Activated B cell treated with CpG ODN at 0.5 μM for 24 hours (primary cell): ENCODE data around the gene CES2. TPM values are rescaled to one million over a fixed set of nuclear protein-coding genes. Genes with fewer than 3 reads are reported as not detected.

ENCODE experiments used
- ATAC-seq: fragments of 200-7000 bp; cut with Tn5 transposase; one replicate; pipeline ENCODE4 v1.10.0; 2021; ENCODE audit warnings: low read depth, mild to moderate bottlenecking, moderate library complexity
- CTCF ChIA-PET: fragments of 350-600 bp; sonication (Branson Sonifier 250); formaldehyde crosslinking; loops from one replicate; lab custom pipeline; 2021; ENCODE audit warnings: antibody characterized with exemption; lab: Charles Lee
- POLR2A ChIA-PET: fragments of 350-600 bp; sonication (Branson Sonifier 250); formaldehyde crosslinking; loops from one replicate; lab custom pipeline; 2021; ENCODE audit warnings: antibody characterized with exemption; lab: Charles Lee
- DNase-seq: peaks from one replicate; pipeline ENCODE4 v3.0.0; 2022
- H3K27ac Mint-ChIP-seq: one replicate; pipeline ENCODE4 v1.8.0; 2020; ENCODE audit warnings: mixed read lengths
- H3K27me3 Mint-ChIP-seq: one replicate; pipeline ENCODE4 v1.8.0; 2021; ENCODE audit warnings: mixed read lengths
- H3K36me3 Mint-ChIP-seq: one replicate; pipeline ENCODE4 v1.8.0; 2021; ENCODE audit warnings: low read depth, mixed read lengths
- H3K4me1 Mint-ChIP-seq: one replicate; pipeline ENCODE4 v1.8.0; 2021; ENCODE audit warnings: mixed read lengths
- H3K4me3 Mint-ChIP-seq: one replicate; pipeline ENCODE4 v1.8.0; 2020; ENCODE audit warnings: mild to moderate bottlenecking, mixed read lengths
- H3K9me3 Mint-ChIP-seq: one replicate; pipeline ENCODE4 v1.8.0; 2020; ENCODE audit warnings: mixed read lengths
- CTCF ChIP-seq: fragments of 200-600 bp; IDR thresholded peaks from one replicate; pipeline ENCODE4 v1.8.0; 2022; ENCODE audit warnings: antibody characterized with exemption, mild to moderate bottlenecking
- intact Hi-C: fragments of 100-400 bp; cut with micrococcal nuclease; formaldehyde crosslinking; loops from one replicate; pipeline ENCODE4 v1.15.1; 2024
- total RNA-seq: library from RNA; stranded (reverse); gene quantifications from 2 replicates; pipeline ENCODE4 v1.2.3, GENCODE V29; 2022

The CES2 gene
- 31.9 and 34.7 TPM in 2 replicates for total RNA-seq

GRCh38 chr16:66935314-66936011 is at the start of gene CES2:
CES2 (plus strand) TSS chr16:66935516; CDS start chr16:66935636, 120 bp downstream.
- Mint-ChIP-seq H3K4me3 (peak within 1 kb of the TSS; percentile 96), H3K4me1 (peaks cover 57% of the 10 kb centered on the region), H3K36me3 (peaks cover 56% of the 10 kb centered on the region), H3K27me3 (no peaks in the 10 kb centered on the region), H3K27ac (peak within 1 kb of the TSS; percentile 93), H3K9me3 (no peaks in the 10 kb centered on the region)
- ChIA-PET CTCF (no interaction called here), POLR2A (interaction anchor here (1.9 kb wide), 1 partner anchor 62 kb away, joined by 6 read pairs; no protein-coding TSS in a partner anchor)
- intact Hi-C loops = loop anchor here (2.0 kb wide), 1 partner anchor 63 kb away; no protein-coding TSS in a partner anchor
- DNase-seq (no peak), ATAC-seq (no peak)
- TF ChIP-seq CTCF = no peak

GRCh38 chr16:66886321-66886720 is 49.0 kb upstream of the CES2 start:
- no peak overlapping the region for H3K27ac Mint-ChIP-seq
- POLR2A ChIA-PET = no interaction called here
- no peak overlapping the region for H3K4me3 Mint-ChIP-seq
- DNase-seq (no peak), ATAC-seq (no peak)
- H3K9me3 Mint-ChIP-seq = no peaks in the 10 kb centered on the region
- intact Hi-C loops = no loop called here
- peaks cover 2% of the 10 kb centered on the region for H3K4me1 Mint-ChIP-seq
- CTCF ChIA-PET = no interaction called here
- H3K27me3 Mint-ChIP-seq = no peaks in the 10 kb centered on the region
- H3K36me3 Mint-ChIP-seq = peaks cover 37% of the 10 kb centered on the region
- TF ChIP-seq CTCF = no peak

- TF ChIP-seq CTCF = no peak
- Mint-ChIP-seq H3K4me3 (no peak overlapping the region), H3K9me3 (no peaks in the 10 kb centered on the region), H3K4me1 (peaks cover under 1% of the 10 kb centered on the region), H3K27ac (no peak overlapping the region), H3K36me3 (peaks cover 37% of the 10 kb centered on the region), H3K27me3 (no peaks in the 10 kb centered on the region)
- CTCF ChIA-PET = no interaction called here
- no peak for ATAC-seq
- no peak for DNase-seq
- intact Hi-C loops = no loop called here
- POLR2A ChIA-PET = no interaction called here
Observed at GRCh38 chr16:66886914-66887313, 48.4 kb upstream of the CES2 start.

GRCh38 chr16:66888647-66889615 is 46.4 kb upstream of the CES2 start:
- POLR2A ChIA-PET = no interaction called here
- ATAC-seq (no peak), DNase-seq (no peak)
- Mint-ChIP-seq H3K27ac (no peak overlapping the region), H3K27me3 (no peaks in the 10 kb centered on the region), H3K9me3 (no peaks in the 10 kb centered on the region), H3K4me3 (no peak overlapping the region), H3K36me3 (peaks cover 37% of the 10 kb centered on the region), H3K4me1 (no peaks in the 10 kb centered on the region)
- intact Hi-C loops = no loop called here
- TF ChIP-seq CTCF = no peak
- CTCF ChIA-PET = interaction anchor here (1.0 kb wide), 1 partner anchor 21 kb away, joined by 3 read pairs; no protein-coding TSS in a partner anchor

GRCh38 chr16:66889622-66890021 is 45.7 kb upstream of the CES2 start:
- H3K4me3 Mint-ChIP-seq = no peak overlapping the region
- CTCF ChIA-PET = interaction anchor here (1.0 kb wide), 1 partner anchor 22 kb away, joined by 3 read pairs; no protein-coding TSS in a partner anchor
- intact Hi-C loops = no loop called here
- TF ChIP-seq CTCF = no peak
- no peak overlapping the region for H3K27ac Mint-ChIP-seq
- no peaks in the 10 kb centered on the region for H3K4me1 Mint-ChIP-seq
- ATAC-seq = no peak
- POLR2A ChIA-PET = interaction anchor here (0.7 kb wide), 1 partner anchor 451 kb away, joined by 5 read pairs; no protein-coding TSS in a partner anchor
- peaks cover 32% of the 10 kb centered on the region for H3K36me3 Mint-ChIP-seq
- H3K9me3 Mint-ChIP-seq = no peaks in the 10 kb centered on the region
- no peaks in the 10 kb centered on the region for H3K27me3 Mint-ChIP-seq
- DNase-seq = no peak
